ENCODE data around the gene CAMTA1.

The CAMTA1 gene

DNA sequence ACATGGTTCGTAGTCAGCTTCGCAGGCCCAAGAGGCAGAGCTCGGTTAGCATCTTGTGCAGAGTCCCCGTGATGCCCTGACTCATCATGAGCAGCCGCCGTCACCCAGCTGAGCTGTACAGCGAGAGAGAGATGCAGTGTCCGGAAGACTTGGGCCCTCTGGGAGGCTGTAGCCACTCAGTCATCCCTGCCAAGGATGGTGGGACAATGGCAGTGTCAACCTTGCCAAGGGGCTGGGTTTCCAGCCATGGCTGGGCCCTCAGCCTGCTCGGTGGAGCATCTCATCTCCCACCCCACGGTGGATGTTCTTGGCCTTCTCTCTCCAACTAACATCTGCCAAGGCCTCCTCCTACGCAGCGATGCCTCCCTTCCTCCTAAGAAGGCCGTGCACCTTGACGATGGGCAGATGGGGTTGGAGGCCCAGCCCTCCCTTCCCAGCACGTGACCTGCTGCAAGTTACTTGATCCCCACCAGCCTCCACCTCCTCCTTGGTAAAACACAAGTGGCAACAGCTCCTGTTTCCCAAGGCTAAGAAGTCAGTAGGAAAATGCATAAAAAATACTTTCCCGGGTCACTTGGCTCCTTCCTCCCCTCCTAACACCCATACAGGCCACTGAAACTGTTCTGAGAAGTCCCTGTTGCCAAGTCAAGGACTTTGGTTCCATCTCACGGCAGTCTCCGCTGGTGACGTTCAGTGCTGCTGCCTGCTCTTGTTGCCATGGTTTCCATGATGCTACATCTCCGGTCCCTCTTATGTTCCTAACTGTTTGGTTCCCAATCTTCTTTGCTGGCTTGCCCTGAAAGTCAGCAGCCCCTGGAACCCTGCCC, 601.2 kb downstream of the CAMTA1 start:
- DNase-seq (ENCODE audit: low read depth in 2 of 2) = no peak

DNA sequence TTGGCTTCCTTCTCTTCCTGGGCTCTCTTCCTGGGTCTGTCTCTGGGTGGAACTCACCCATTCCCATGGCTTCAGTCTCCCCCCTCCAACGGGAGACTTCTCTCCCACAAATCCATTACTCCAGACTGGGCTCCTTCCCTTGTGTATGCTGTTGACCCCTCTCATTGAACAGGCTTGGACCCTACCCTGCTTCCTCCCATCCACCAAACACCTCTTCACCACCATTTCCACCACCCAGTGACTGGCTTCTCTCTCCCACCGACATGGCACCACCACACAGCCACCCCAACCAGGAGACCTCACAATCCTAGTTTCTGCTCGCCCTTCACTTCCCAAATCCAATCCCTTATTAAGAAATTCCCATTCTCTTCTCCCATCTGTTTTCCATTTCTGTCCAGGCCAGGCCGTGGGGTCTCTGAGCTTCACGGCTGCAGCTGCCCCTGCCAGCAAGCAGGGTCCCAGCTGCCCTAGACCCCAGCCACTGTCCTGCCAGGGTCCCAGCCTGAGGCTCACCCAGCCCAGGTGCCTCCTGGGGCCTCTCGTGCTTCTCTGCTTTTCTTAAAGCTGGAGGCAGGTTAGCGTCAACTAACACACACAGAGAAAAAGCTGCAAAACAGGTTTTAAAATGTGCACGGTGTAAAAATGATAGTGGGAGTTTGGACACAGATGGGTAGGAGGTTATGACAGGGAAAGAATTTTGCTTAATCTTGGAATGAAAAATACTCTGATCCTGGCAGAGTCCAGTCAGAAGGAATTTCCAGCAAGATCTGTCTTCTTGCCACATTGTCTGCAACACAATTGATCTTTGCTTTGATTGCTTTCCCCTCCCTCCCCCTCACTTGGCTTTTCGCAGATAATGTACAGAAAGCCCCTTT, 602.0 kb downstream of the CAMTA1 start:
- DNase-seq (ENCODE audit: low read depth in 2 of 2) = no peak

DNA sequence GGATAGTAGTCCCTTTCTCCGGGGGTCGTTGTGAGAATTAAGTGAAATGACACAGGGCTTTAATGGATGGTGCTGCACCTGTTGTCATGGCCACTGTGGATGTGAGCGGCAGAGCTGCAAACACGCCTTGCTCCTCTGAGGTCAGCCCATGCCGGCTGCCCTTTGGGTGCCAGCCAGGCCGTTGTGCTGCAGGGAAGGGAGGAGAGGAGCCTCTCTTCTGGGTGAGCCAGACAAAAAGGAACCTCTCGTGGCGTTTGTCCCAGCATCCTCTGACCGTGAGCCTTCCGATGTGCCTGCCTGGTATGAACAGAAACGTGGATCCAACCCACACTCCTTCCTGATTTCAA, 602.9 kb downstream of the CAMTA1 start:
- DNase-seq (ENCODE audit: low read depth in 2 of 2) = no peak

DNA sequence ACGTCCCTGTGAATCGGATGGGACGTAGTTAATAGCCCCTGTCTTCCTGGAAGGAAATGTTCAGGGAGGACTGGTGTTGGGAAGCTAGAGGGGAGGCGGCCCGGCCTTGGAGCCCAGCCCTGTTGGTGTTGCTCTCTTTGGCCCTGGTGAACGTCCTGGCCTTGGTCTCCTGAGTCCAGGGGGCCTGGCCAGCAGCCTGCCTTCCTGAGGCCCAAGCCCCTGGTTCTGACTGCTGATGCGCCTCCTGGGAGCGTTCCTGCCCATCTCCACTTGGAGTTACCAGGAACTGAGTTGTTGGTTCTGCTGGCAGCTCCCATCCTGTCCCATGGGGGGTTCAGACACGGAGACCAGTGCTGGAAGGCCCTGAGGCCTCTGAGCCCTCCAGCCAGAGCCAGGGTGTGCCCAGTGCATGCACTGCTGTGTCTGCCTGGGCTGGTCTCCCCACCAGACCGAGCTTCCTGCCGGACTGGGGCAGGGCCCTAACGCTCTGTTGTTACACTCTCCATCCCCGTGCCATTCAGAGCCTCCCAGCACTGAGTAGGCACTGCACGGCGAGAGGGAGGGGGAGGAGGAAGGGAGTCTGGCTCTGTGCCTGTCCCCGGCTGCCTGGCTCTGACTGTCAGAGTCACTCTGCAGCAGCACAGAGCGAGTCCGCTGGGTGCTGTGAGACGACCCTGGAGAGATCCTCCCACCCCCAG, 603.4 kb downstream of the CAMTA1 start:
- no peak for DNase-seq (ENCODE audit: low read depth in 2 of 2)

DNA sequence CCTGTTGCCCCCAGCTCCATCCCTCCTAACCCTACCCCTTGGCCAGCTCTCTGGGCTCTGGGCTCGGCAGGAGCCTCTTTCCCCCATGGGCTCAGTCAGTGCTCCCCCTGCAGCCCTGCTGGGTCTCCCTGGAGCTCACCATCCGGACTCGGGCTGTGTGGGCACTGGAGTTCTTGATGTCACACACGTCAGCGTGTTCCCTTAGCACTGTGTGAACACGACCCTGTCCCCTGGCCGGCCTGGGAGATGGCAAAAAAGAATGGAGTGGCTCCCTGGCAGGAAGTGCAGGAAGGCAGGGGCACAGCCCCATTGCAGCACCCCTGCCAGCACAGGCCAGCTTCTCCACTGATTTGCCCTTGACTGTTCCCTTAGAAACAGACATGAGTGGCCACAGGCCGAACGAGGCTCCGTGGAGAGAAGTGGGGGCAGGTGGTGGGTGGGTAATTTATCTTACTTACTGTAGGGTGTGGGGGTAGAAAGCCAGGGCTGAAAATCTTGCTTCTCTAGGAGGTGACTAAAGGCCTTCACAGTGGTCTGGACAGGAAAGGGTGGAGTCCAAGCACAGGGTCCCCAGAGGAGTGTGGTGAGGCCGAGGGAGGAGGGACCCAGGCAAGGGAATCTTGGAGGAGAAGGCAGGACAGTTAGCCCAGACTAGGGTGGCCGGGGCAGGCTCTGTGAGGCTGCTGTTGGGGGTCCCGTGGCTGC, 604.1 kb downstream of the CAMTA1 start:
- no peak for DNase-seq (ENCODE audit: low read depth in 2 of 2)

DNA sequence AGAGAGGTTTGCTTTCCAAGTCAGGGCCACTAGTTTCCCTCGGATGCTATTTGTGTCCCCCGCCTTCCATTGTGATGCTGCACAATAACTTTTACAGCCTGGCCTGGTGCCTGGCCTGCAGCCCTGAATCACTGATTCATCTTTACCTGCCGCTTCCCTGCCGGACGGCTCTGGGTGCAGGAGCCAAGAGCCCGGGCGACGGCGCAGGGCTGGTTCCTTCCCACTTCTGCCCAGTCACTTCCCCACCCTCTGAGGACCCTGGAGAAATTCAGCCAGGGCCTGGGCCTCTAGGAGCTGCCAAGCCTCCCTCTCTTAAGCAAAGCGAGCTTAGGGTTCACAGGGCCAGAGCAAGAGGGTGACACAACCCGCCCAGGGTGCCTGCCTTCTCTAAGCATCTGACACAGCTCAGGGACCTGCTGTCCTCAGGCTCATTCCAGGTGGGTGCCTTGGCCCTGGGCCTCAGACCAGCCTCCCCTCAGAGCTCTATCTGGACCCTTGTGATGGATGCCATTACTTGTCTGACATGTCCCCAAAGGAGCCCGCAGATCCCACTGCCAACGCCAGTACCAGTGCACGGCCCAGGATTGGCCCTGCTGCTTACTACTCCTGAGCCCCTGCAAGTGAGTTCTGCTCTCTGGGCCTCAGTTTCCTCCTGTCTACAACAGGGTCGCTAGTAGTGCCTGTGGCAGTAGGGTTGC, 604.8 kb downstream of the CAMTA1 start:
- DNase-seq (ENCODE audit: low read depth in 2 of 2) = no peak

DNA sequence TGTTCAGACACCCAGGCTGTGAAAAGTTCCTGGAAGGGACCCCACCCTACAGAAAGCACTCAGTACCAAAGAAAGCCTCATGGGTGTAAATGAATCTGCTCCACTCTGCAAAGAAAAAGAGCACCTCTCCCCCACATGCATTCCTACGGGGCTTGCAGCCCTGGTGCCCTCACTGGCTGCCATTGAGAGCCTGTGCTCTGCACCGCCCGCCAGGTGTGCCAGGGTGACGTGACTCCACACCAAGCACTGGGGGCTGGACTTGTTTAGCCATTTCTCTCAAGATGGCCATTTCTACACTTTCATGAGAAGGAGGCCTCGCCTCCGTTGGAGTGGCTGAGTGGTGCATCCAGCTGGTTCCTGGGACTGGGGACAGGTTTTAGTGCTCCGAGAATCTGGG, 605.3 kb downstream of the CAMTA1 start:
- DNase-seq (ENCODE audit: low read depth in 2 of 2) = no peak

DNA sequence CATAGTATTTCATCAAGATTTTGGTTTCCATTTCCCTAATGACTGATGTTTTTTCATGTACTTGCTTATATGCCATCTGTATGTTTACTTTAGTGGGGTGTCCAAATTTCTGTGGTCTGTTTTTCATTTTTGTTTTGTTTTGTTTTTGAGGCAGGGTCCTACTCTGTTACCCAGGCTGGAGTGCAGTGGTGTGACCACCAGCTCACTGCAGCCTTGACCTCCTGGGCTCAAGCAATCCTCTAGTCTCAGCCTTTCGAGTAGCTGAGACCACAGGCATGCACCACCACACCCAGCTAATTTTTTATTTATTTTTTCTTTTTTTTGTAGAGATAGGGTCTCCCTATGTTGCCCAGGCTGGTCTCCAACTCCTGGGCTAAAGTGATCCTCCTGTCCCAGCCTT, 607.9 kb downstream of the CAMTA1 start:
- DNase-seq (ENCODE audit: low read depth in 2 of 2) = no peak

DNA sequence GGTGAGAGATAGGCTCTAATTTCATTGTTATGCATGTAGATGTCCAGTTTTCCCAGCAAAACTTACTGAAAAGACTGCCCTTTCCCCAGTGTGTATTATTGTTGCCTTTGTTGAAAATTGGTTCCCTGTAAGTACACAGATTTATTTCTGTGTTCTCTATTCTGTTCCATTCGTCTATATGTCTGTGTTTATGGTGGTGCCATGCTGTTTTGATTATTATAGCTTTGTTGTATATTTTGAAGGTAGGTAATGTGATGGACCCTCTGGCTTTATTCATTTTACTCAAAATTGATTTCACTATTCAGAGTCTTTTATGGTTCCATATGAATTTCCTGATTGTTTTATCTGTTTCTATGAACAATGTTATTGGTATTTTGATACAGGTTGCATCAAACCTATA, 610.0 kb downstream of the CAMTA1 start:
- no peak for DNase-seq (ENCODE audit: low read depth in 2 of 2)

DNA sequence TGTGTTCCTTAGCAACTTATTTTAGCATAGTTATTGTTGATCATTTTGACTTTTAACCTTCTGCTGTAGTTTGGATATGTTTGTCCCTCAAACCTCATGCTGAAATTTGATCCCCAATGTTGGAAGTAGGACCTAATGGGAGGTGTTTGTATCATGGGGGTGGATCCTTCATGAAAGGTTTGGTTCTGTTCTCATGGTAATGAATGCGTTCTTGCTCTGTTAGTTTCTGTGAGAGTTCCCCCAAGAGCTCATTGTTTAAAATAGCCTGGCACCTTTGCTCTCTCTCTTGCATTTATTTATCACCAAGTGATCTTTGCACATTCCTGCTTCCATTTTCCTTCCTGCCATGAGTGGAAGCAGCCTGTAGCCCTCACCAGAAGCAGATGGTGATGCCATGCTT, 613.7 kb downstream of the CAMTA1 start:
- DNase-seq (ENCODE audit: low read depth in 2 of 2) = no peak

DNA sequence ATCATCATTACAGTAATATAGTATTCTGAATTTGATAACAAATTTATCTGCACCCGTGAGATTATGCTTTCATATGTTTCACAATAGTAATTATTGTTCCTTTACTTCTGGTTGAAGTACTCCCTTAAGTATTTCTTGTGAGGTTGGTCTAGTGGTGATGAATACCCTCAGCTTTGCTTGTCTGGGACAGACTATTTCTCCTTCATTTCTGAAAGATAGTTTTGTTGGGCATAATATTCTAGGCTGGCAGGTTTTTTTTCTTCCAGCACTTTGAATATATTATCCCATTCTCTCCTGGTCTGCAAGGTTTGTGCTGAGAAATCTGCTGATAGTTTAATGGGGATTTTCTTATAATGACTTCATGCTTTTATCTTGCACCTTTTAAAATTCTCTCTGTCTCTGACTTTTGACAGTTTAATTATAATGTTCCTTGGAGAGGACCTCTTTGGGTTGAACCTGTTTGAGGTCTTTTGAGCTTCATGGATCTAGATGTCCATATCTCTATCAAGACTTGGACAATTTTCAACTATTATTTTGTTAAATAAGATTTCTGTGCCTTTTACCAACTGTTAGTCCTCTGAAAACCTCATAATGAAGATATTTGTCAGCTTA, 614.4 kb downstream of the CAMTA1 start:
- DNase-seq (ENCODE audit: low read depth in 2 of 2) = no peak

DNA sequence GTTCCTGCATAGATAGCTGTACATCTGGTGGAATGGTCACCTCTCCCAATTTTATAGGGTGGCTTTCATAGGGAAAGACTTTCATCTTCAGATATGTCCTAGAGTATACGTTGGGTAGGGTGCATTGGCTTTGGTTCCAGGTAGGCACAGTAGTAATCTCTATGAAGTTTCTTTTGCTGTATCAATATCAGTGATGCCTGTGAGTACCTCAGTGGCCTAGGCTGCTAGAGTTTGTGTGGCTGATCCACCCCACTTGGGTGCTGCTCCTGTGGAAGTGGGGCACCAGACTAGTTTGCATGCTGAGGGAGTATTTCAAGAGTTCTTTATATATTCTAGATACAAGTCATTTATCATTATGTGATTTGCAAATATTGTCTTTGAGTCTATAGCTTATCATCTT, 615.3 kb downstream of the CAMTA1 start:
- no peak for DNase-seq (ENCODE audit: low read depth in 2 of 2)

DNA sequence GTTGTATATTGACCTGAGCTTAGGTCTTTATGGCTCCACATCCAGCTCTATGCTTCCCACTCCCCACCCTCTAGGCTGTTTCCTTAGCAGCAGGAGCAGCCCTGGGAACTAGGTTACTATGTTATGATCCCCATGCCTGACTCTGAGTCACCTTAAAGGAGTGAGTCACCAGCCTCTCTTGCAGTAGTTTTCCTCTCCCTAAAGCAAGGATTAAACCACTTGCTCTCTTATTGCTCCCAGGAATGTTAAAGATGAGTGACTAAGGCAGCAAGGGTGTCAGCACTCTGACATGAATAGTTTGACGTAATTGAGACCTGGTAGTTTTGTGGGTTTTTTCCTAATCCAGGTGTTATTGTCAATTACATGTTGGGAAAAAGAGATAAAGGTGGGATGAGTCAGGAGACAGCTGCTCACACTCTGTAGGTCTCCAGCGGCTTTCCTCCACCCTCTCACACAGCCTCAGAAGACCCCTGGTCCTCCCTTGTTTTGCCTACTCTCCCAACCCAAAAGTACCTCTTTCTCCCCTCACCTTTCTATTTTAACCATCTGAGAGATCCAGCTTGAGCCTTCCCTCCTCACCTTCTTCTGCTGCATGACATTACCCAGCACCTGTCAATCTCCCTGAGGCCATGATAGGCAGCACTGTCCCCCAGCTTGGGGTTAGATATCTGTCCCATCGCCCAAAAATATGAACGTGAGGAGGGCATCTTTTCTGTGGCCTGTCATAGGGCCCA, 616.7 kb downstream of the CAMTA1 start:
- DNase-seq (ENCODE audit: low read depth in 2 of 2) = no peak

DNA sequence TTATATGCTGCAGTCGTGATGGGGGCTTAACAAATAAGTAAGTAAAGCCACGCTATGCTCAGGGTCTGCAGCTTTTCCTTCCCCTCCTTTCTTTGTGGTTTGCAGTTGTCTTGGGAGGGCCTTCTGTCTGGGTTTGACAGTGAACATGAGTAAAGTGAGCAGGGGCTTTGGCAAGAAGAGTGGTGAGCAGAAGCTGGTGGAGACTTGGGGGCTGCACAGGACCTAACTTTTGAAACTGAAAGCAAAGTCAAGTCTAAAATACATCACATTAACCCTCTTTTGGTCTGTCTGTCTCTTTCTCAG, 617.2 kb downstream of the CAMTA1 start:
- DNase-seq (ENCODE audit: low read depth in 2 of 2) = no peak

DNA sequence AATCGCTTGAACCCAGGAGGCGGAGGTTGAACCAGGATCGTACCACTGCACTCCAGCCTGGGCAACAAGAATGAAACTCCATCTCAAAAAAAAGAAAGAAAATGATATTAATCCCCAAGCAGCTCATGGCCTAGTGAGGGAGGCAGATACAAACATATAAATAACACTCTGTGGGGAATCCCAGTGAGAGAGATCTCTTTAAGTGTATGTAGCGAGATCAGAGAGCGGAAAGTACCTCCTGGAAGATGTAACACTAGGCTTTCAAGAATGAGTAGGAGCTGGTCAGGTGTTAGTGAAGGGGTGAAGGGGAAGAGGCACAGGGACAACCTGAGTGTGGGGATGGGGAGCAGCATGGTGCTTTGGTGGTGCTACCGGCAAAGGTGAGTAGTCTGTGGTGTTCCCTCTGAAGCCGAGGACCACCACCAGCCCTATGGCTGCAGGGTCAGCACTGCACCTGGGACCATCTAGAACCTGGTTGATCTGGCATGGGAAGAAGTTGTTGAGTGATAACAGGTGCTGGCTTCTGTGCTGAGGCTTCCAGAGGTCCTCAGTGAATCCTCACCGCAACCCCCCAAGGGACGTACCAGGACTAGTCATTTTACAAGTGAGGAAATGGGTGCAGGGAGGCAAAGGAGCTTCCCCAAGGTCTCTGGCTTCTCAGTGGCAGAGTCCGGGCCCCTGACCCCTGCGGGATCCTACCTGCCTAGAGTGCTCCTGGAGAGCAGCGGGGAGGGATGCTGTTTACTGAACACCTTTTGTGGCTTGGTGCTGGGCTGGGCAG, 618.2 kb downstream of the CAMTA1 start:
- DNase-seq (ENCODE audit: low read depth in 2 of 2) = no peak

DNA sequence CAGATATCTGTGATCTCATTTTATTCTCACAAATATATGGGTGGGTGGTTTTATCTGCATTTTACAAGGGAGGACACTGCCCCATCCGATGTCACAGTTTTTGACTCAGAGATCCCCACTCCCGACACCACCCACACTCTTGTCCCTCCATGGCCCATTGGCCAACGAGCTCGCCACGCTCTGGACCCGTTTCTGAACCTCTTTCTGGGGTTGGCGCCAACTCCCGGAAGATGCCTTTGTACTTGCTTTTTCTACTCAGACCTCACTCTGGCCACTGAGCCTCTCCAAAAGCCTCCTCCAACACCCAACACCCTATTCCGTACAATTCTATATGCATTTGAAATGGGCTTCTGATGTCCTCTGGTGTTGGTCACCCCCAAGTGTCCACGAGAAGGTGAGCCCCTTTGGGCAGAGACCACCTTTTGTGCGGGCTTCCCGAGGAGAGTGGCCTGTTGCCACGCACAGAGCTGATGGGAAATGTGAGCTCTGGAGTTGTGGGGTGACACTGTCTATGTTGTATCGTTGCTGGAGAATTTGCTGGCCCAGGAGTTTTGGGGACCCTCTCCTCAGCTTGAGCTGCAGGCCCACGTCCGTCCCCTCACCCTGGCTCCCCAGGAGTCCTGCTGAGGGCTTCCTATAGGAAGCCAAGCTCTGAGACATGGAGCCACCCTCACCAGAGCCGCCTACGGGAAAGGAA, 618.9 kb downstream of the CAMTA1 start:
- DNase-seq (ENCODE audit: low read depth in 2 of 2) = no peak

DNA sequence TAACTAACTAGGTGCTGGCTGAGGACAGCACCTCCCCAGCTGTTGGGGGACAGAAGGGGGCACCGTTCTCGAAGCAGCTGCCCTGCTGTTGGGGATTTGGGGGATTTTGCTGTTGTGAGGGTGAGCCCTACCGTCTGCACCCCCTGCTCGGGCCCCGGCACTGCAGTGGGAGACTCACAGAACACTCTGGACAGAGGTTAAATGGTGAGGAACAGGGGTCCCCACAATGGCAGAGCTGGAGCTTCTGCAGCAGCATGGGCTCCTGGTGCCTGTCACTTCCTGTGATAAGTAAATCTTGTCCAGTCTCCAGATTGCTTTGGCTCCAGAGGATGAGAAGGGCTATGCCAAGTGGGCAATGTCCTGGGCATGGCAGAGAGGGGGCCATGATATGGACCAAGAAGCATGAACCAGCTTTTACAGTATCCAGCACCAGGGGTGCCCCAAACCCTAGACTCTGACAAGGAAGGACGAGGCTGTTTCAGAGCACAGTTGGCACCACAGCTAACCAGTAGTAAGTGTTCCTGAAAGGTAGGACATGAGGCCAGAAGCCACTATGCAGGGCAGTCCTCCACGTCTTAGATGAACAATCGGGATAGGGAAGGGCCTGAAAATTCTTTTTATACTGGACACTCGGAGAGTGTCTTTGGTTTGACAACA, 620.7 kb downstream of the CAMTA1 start:
- no peak for DNase-seq (ENCODE audit: low read depth in 2 of 2)
